ENCODE results near the gene SF3B5.
A peak's percentile ranks its signal among the peaks of the same experiment; 100 is the strongest.
"Not testable (repeated sequence)": the region's sequence is repeated elsewhere in the genome, so short reads cannot be mapped to it uniquely, and the experiment has no call there.

SF3B5 gene

GRCh38 chr6:144093658-144094057 lies 1.7 kb downstream of the SF3B5 start:
- no peak for DNase-seq (ENCODE audit: low read depth)
- TF ChIP-seq CTCF (conservative IDR thresholded peaks at IDR 0.05; ENCODE audit: low read depth, low read length) = no peak
- no peak overlapping the region for H3K4me3 ChIP-seq (ENCODE audit: low read depth, low read length)

GRCh38 chr6:144093236-144093635 lies 2.1 kb downstream of the SF3B5 start:
- DNase-seq (ENCODE audit: low read depth) = no peak
- TF ChIP-seq CTCF (conservative IDR thresholded peaks at IDR 0.05; ENCODE audit: low read depth, low read length) = no peak
- no peak overlapping the region for H3K4me3 ChIP-seq (ENCODE audit: low read depth, low read length)

- no peak overlapping the region for H3K4me3 ChIP-seq (ENCODE audit: low read depth, low read length)
- peak; percentile 5 for DNase-seq (ENCODE audit: low read depth)
- no peak for TF ChIP-seq CTCF (conservative IDR thresholded peaks at IDR 0.05; ENCODE audit: low read depth, low read length)
These were observed 5.0 kb downstream of the SF3B5 start for GRCh38 chr6:144090384-144090783.

GRCh38 chr6:144087789-144088426 lies 7.5 kb downstream of the SF3B5 start:
- no peak for DNase-seq (ENCODE audit: low read depth)
- TF ChIP-seq CTCF (conservative IDR thresholded peaks at IDR 0.05; ENCODE audit: low read depth, low read length) = no peak
- no peak overlapping the region for H3K4me3 ChIP-seq (ENCODE audit: low read depth, low read length)

GRCh38 chr6:144086959-144087358 lies 8.4 kb downstream of the SF3B5 start:
- TF ChIP-seq CTCF (conservative IDR thresholded peaks at IDR 0.05; ENCODE audit: low read depth, low read length) = no peak
- H3K4me3 ChIP-seq (ENCODE audit: low read depth, low read length) = no peak overlapping the region
- no peak for DNase-seq (ENCODE audit: low read depth)

- H3K4me3 ChIP-seq (ENCODE audit: low read depth, low read length) = no peak overlapping the region
- DNase-seq (ENCODE audit: low read depth) = no peak
- TF ChIP-seq CTCF (conservative IDR thresholded peaks at IDR 0.05; ENCODE audit: low read depth, low read length) = no peak
These were observed 12.2 kb downstream of the SF3B5 start for GRCh38 chr6:144083172-144083571.

GRCh38 chr6:144082412-144082811 lies 13.0 kb downstream of the SF3B5 start:
- H3K4me3 ChIP-seq (ENCODE audit: low read depth, low read length); DNase-seq (ENCODE audit: low read depth): not testable (repeated sequence)

All from choroid plexus epithelial cell (primary cell).